ENCODE measurements around the gene PSMC3.

GRCh38 chr11:47470671-47471070 is 44.4 kb upstream of the PSMC3 start:
- no peak for TF ChIP-seq CTCF (conservative IDR thresholded peaks at IDR 0.05; ENCODE audit: low read depth, low read length)
- TF ChIP-seq EZH2 (IDR thresholded peaks at IDR 0.05; ENCODE audit: borderline replicate concordance, low read depth, low read length, poor library complexity, severe bottlenecking), result no peak

All from A673 (cell line).